GM23338 (cell line): Measurements from ENCODE around the gene ABCA4.

ENCODE experiments used
- CTCF ChIP-seq, 2 experiments: fragments of 200-600 bp in 1 of 2; sonication (generic) in 1 of 2; conservative IDR thresholded peaks; 2 replicates each; pipeline versions ENCODE4 v1.5.1 to v1.6.1; 2016 to 2017; ENCODE audit warnings: antibody characterized with exemption in 2 of 2, low read depth in 2 of 2, mild to moderate bottlenecking in 2 of 2, moderate library complexity in 1 of 2
- EZH2 ChIP-seq: fragments of 200-600 bp; sonication (generic); IDR thresholded peaks from one replicate; pipeline ENCODE4 v1.8.0; 2017; ENCODE audit warnings: antibody characterized with exemption, mild to moderate bottlenecking, low read depth; ENCODE audit not compliant: unreplicated experiment
- EZH2phosphoT487 ChIP-seq: fragments of 200-600 bp; sonication (generic); IDR thresholded peaks from one replicate; pipeline ENCODE4 v1.8.1; 2018; ENCODE audit warnings: antibody characterized with exemption; ENCODE audit not compliant: unreplicated experiment
- JUNB ChIP-seq: IDR thresholded peaks from one replicate; pipeline ENCODE4 v1.6.1; 2016; ENCODE audit warnings: antibody characterized with exemption; ENCODE audit not compliant: unreplicated experiment
- POLR2AphosphoS5 ChIP-seq: IDR thresholded peaks from 2 replicates; pipeline ENCODE4 v1.6.1; 2016; ENCODE audit warnings: antibody characterized with exemption, low read depth
- REST ChIP-seq: IDR thresholded peaks from one replicate; pipeline ENCODE4 v1.6.1; 2018; ENCODE audit warnings: antibody characterized with exemption; ENCODE audit not compliant: unreplicated experiment
- STAT1 ChIP-seq: IDR thresholded peaks from one replicate; pipeline ENCODE4 v1.6.1; 2016; ENCODE audit warnings: antibody characterized with exemption; ENCODE audit not compliant: unreplicated experiment
- ZNF114 ChIP-seq: fragments of 250-450 bp; sonication (Bioruptor Pico); IDR thresholded peaks from 2 replicates; pipeline ENCODE4 v1.5.0; 2020; ENCODE audit warnings: mild to moderate bottlenecking, moderate library complexity

GRCh38 chr1:93989601-93990000 lies 131.3 kb downstream of the ABCA4 start:
- TF ChIP-seq CTCF (conservative IDR thresholded peaks at IDR 0.05; ENCODE audit: low read depth in 2 of 2) (no peak), EZH2 (no peak), EZH2phosphoT487 (no peak), REST (no peak), POLR2AphosphoS5 (no peak), ZNF114 (no peak), JUNB (no peak), STAT1 (no peak)
